ENCODE data around the gene GLIS1. TPM values are rescaled to one million over a fixed set of nuclear protein-coding genes. Genes with fewer than 3 reads are reported as not detected.

The GLIS1 gene
- total RNA-seq, 1 experiment from 2014 or later: 0.28 TPM

GRCh38 chr1:53604291-53604919, 134.6 kb downstream of the GLIS1 start:
- Mint-ChIP-seq H3K4me1 (peaks cover 8 to 13% of the 10 kb centered on the region in 2 experiments), H3K27ac (no peak overlapping the region), H3K27me3 (ENCODE audit: low read depth) (peaks cover 28% of the 10 kb centered on the region), H3K9me3 (peaks cover 0 to 2% of the 10 kb centered on the region in 2 experiments; a peak in 3 of 5 replicates), H3K4me3 (no peak overlapping the region), H3K36me3 (ENCODE audit: insufficient read depth in 1 of 3, low read depth in 3 of 3) (no peaks in the 10 kb centered on the region; a peak in 1 of 7 replicates)
- no peaks in the 10 kb centered on the region for H3K79me1 ChIP-seq (ENCODE audit: insufficient read depth, low read depth, low read length, poor library complexity, severe bottlenecking)
- no peak overlapping the region for H2BK20ac ChIP-seq (ENCODE audit: low read depth, low read length, poor library complexity, severe bottlenecking)
- DNase-seq: no peak
- no peaks in the 10 kb centered on the region for H3K23me2 ChIP-seq (ENCODE audit: insufficient read length, low read depth, low read length, poor library complexity, severe bottlenecking)
- no peak overlapping the region for H3K56ac ChIP-seq (ENCODE audit: insufficient read length, low read depth, low read length)
- no peak overlapping the region for H2AK5ac ChIP-seq (ENCODE audit: insufficient read length, low read length)
- H3K23ac ChIP-seq (ENCODE audit: insufficient read length, low read depth, low read length): no peak overlapping the region
- no peak overlapping the region for H3T11ph ChIP-seq (ENCODE audit: low read length)
- H2BK15ac ChIP-seq (ENCODE audit: low read depth, low read length): no peak overlapping the region
- H3K9me3 ChIP-seq (ENCODE audit: control insufficient read depth, low read depth, low read length): no peaks in the 10 kb centered on the region
- H2BK5ac ChIP-seq (ENCODE audit: insufficient read length, low read length): no peak overlapping the region
- no peaks in the 10 kb centered on the region for H3K79me2 ChIP-seq (ENCODE audit: insufficient read depth, low read length)
- H4K91ac ChIP-seq (ENCODE audit: insufficient read length, low read depth, low read length): no peak overlapping the region
- H2BK120ac ChIP-seq (ENCODE audit: low read depth, low read length, poor library complexity, severe bottlenecking): no peak overlapping the region
- H3K4ac ChIP-seq (ENCODE audit: low read depth, low read length): no peak overlapping the region
- H3K4me1 ChIP-seq (ENCODE audit: insufficient read depth, low read length): no peaks in the 10 kb centered on the region
- no CpG with 5 or more reads among the region's 5 CpGs for WGBS (ENCODE audit: extremely low coverage, insufficient read length, low lambda C conversion rate)
- H2AFZ ChIP-seq (ENCODE audit: low read length): no peak overlapping the region
- H3K27me3 ChIP-seq (ENCODE audit: insufficient read depth, low read length): no peaks in the 10 kb centered on the region; the same call in 1 of the 2 replicates
- no peak overlapping the region for H4K5ac ChIP-seq (ENCODE audit: insufficient read length, low read depth, low read length)
- no peak overlapping the region for H3K18ac ChIP-seq (ENCODE audit: insufficient read length, low read depth, low read length)
- H3K27ac ChIP-seq (ENCODE audit: insufficient read length, low read depth, low read length): no peak overlapping the region
- no peaks in the 10 kb centered on the region for H4K20me1 ChIP-seq (ENCODE audit: control insufficient read depth, insufficient read depth, insufficient read length)
- no peak overlapping the region for H4K8ac ChIP-seq (replicated peaks; ENCODE audit: insufficient read length, low read depth, low read length)
- H3K4me2 ChIP-seq (ENCODE audit: insufficient read depth, insufficient read length, low read length): no peak overlapping the region
- no peak overlapping the region for H3K14ac ChIP-seq (ENCODE audit: insufficient read depth, low read length)
- H2BK12ac ChIP-seq (ENCODE audit: insufficient read length, low read depth, low read length): no peak overlapping the region
- no peak overlapping the region for H3K9ac ChIP-seq (ENCODE audit: extremely low read depth, insufficient read length, low read length)
- TF ChIP-seq CTCF (conservative IDR thresholded peaks at IDR 0.05): no peak
